IMR-90 (cell line): ENCODE results near the gene ATXN10. TPM values are rescaled to one million over a fixed set of nuclear protein-coding genes. Genes with fewer than 3 reads are reported as not detected.

Source experiments
- ATAC-seq: fragments of 200-7000 bp; cut with Tn5 transposase; 2 replicates; pipeline ENCODE4 v1.9.1; 2020; ENCODE audit warnings: low read depth, mild to moderate bottlenecking, moderate library complexity
- BruUV-seq: library from RNA; stranded (reverse); fragments of 400-500 nt; replicated peaks from 2 replicates; lab custom pipeline; 2021; lab: Mats Ljungman, UMichigan
- CTCF ChIA-PET: fragments of 300-600 bp; formaldehyde crosslinking; extraction: SDS; loops from one replicate; lab custom pipeline; 2021; ENCODE audit warnings: antibody characterized with exemption; lab: Yijun Ruan, JAX
- POLR2A ChIA-PET: fragments of 300-600 bp; sonication (Branson Sonifier 250); formaldehyde crosslinking; loops from one replicate; lab custom pipeline; 2022; ENCODE audit warnings: antibody characterized with exemption; ENCODE audit not compliant: unreplicated experiment; lab: Charles Lee
- DNase-seq: peaks from one replicate; pipeline ENCODE4 v3.0.0; 2013
- H2AFZ ChIP-seq: replicated peaks from 2 replicates; pipeline ENCODE3; 2013; ENCODE audit warnings: low read length, mild to moderate bottlenecking; ENCODE audit not compliant: poor library complexity
- H2AK5ac ChIP-seq: 2 replicates; pipeline ENCODE4 v1.6.1; 2013; ENCODE audit warnings: low read depth, low read length, inconsistent platforms
- H2AK9ac ChIP-seq: replicated peaks from 2 replicates; pipeline ENCODE3; 2013; ENCODE audit warnings: mild to moderate bottlenecking, low read depth, low read length, moderate library complexity; ENCODE audit not compliant: poor library complexity
- H2BK120ac ChIP-seq: 2 replicates; pipeline ENCODE4 v1.6.1; 2013; ENCODE audit warnings: low read depth, low read length, inconsistent platforms
- H2BK15ac ChIP-seq: 3 replicates; pipeline ENCODE4 v1.6.1; 2013; ENCODE audit warnings: low read depth, low read length, inconsistent platforms
- H2BK20ac ChIP-seq: 2 replicates; pipeline ENCODE4 v1.6.1; 2013; ENCODE audit warnings: low read depth, mild to moderate bottlenecking, inconsistent platforms, low read length, moderate library complexity
- H2BK5ac ChIP-seq: 2 replicates; pipeline ENCODE4 v1.6.1; 2013; ENCODE audit warnings: mild to moderate bottlenecking, low read depth, low read length, inconsistent platforms; ENCODE audit not compliant: poor library complexity, severe bottlenecking
- H3K14ac ChIP-seq: replicated peaks from 2 replicates; pipeline ENCODE4 v1.6.1; 2013; ENCODE audit warnings: low read depth, low read length, inconsistent platforms
- H3K18ac ChIP-seq: 2 replicates; pipeline ENCODE4 v1.6.1; 2013; ENCODE audit warnings: low read depth, low read length, control low read depth
- H3K23ac ChIP-seq: 2 replicates; pipeline ENCODE4 v1.6.1; 2013; ENCODE audit warnings: low read depth, low read length, inconsistent platforms
- H3K27ac ChIP-seq: 2 replicates; pipeline ENCODE4 v1.5.1; 2013; ENCODE audit warnings: mild to moderate bottlenecking, control low read depth, low read length; ENCODE audit not compliant: insufficient read depth
- H3K27me3 ChIP-seq: 2 replicates; pipeline ENCODE4 v1.6.1; 2013; ENCODE audit warnings: low read length; ENCODE audit not compliant: control insufficient read depth, insufficient read depth
- H3K36me3 ChIP-seq: 2 replicates; pipeline ENCODE4 v1.6.1; 2013; ENCODE audit warnings: low read length, mixed read lengths; ENCODE audit not compliant: control insufficient read depth, insufficient read depth
- H3K4ac ChIP-seq: 2 replicates; pipeline ENCODE4 v1.6.1; 2013; ENCODE audit warnings: low read depth, low read length, inconsistent platforms
- H3K4me1 ChIP-seq: 2 replicates; pipeline ENCODE4 v1.6.1; 2013; ENCODE audit warnings: low read length, mixed read lengths; ENCODE audit not compliant: control insufficient read depth, insufficient read depth
- H3K4me2 ChIP-seq: 2 replicates; pipeline ENCODE4 v1.6.1; 2013; ENCODE audit warnings: low read depth, mild to moderate bottlenecking, control low read depth, low read length, moderate library complexity
- H3K4me3 ChIP-seq: 2 replicates; pipeline ENCODE4 v1.5.1; 2013; ENCODE audit warnings: low read depth, mild to moderate bottlenecking, control low read depth, low read length, moderate library complexity; ENCODE audit not compliant: insufficient read depth
- H3K56ac ChIP-seq: 2 replicates; pipeline ENCODE4 v1.6.1; 2013; ENCODE audit warnings: low read length, inconsistent platforms; ENCODE audit not compliant: insufficient read depth; ENCODE audit errors: extremely low read depth
- H3K79me1 ChIP-seq, 2 experiments: 2 replicates each; pipeline ENCODE4 v1.6.1; 2013; ENCODE audit warnings: low read length in 2 of 2, inconsistent platforms in 1 of 2, low read depth in 1 of 2
- H3K9ac ChIP-seq: 2 replicates; pipeline ENCODE4 v1.6.1; 2013; ENCODE audit warnings: low read depth, low read length, control low read depth
- H3K9me1 ChIP-seq: 2 replicates; pipeline ENCODE4 v1.6.1; 2013; ENCODE audit warnings: low read length, inconsistent platforms; ENCODE audit not compliant: insufficient read depth
- H3K9me3 ChIP-seq: 2 replicates; pipeline ENCODE4 v1.6.1; 2013; ENCODE audit warnings: low read length; ENCODE audit not compliant: control insufficient read depth, insufficient read depth
- H4K20me1 ChIP-seq: 2 replicates; pipeline ENCODE4 v1.6.1; 2013; ENCODE audit warnings: low read length, inconsistent platforms; ENCODE audit not compliant: insufficient read depth
- H4K5ac ChIP-seq: 2 replicates; pipeline ENCODE4 v1.6.1; 2013; ENCODE audit warnings: mild to moderate bottlenecking, low read depth, low read length, control low read depth
- H4K8ac ChIP-seq, 2 experiments: 2 replicates each; pipeline ENCODE4 v1.6.1; 2013; ENCODE audit warnings: low read depth in 2 of 2, low read length in 2 of 2, control low read depth in 1 of 2, inconsistent platforms in 1 of 2
- H4K91ac ChIP-seq: 2 replicates; pipeline ENCODE4 v1.6.1; 2013; ENCODE audit warnings: low read depth, low read length, inconsistent platforms; ENCODE audit not compliant: insufficient read depth
- BHLHE40 ChIP-seq: fragments of 150-350 bp; IDR thresholded peaks from 2 replicates; pipeline ENCODE4 v1.6.1; 2016; ENCODE audit warnings: mild to moderate bottlenecking, low read depth, low read length
- CEBPB ChIP-seq: IDR thresholded peaks from 2 replicates; pipeline ENCODE4 v1.6.1; 2012; ENCODE audit warnings: low read depth, low read length, improper control_type of control experiment
- CHD1 ChIP-seq: IDR thresholded peaks from 2 replicates; pipeline ENCODE4 v1.6.1; 2012; ENCODE audit warnings: low read depth, low read length, improper control_type of control experiment
- FOS ChIP-seq: fragments of 150-350 bp; IDR thresholded peaks from 2 replicates; pipeline ENCODE4 v1.6.1; 2016; ENCODE audit warnings: low read depth, low read length
- MAFK ChIP-seq: IDR thresholded peaks from 2 replicates; pipeline ENCODE4 v1.6.1; 2012; ENCODE audit warnings: low read depth, low read length, improper control_type of control experiment
- MAZ ChIP-seq: IDR thresholded peaks from 2 replicates; pipeline ENCODE4 v1.6.1; 2012; ENCODE audit warnings: low read depth, mild to moderate bottlenecking, low read length, improper control_type of control experiment, moderate library complexity, borderline replicate concordance
- MXI1 ChIP-seq: IDR thresholded peaks from 2 replicates; pipeline ENCODE4 v1.6.1; 2012; ENCODE audit warnings: low read depth, mild to moderate bottlenecking, low read length, moderate library complexity, borderline replicate concordance
- NFE2L2 ChIP-seq: fragments of 150-350 bp; IDR thresholded peaks from 2 replicates; pipeline ENCODE4 v1.6.1; 2016; ENCODE audit warnings: low read depth, mild to moderate bottlenecking, low read length
- POLR2A ChIP-seq: IDR thresholded peaks from 2 replicates; pipeline ENCODE4 v1.6.1; 2012; ENCODE audit warnings: mild to moderate bottlenecking, low read depth, low read length
- RAD21 ChIP-seq: IDR thresholded peaks from 2 replicates; pipeline ENCODE4 v1.6.1; 2012; ENCODE audit warnings: low read length, improper control_type of control experiment
- RCOR1 ChIP-seq: IDR thresholded peaks from 2 replicates; pipeline ENCODE4 v1.6.1; 2012; ENCODE audit warnings: mild to moderate bottlenecking, low read length, improper control_type of control experiment; ENCODE audit not compliant: insufficient replicate concordance
- RFX5 ChIP-seq: IDR thresholded peaks from 2 replicates; pipeline ENCODE4 v1.8.0; 2012; ENCODE audit warnings: low read depth, mild to moderate bottlenecking, low read length, moderate library complexity
- SMC3 ChIP-seq: fragments of 150-350 bp; IDR thresholded peaks from 2 replicates; pipeline ENCODE4 v1.6.1; 2016; ENCODE audit warnings: low read depth, mild to moderate bottlenecking, antibody characterized with exemption, low read length, moderate library complexity
- WGBS, 2 experiments: methylation state at CpG; one replicate each; pipeline versions ENCODE4 v1.1.5 to v1.1.7; 2013; ENCODE audit warnings: missing lambda C conversion rate in 2 of 2; ENCODE audit not compliant: insufficient read length in 1 of 2; ENCODE audit errors: extremely low coverage in 2 of 2; 5-methylcytosine and 5-hydroxymethylcytosine counted together
- dilution Hi-C: fragments of 300-500 bp; cut with HindIII; formaldehyde crosslinking; loops from one replicate; pipeline ENCODE4 v1.14.3; 2018; ENCODE audit warnings: low sequenced_read_pairs; ENCODE audit not compliant: unreplicated experiment
- in situ Hi-C: fragments of 300-500 bp; cut with MboI; formaldehyde crosslinking; loops from 3 replicates; pipeline ENCODE4 v1.14.3; 2019; ENCODE audit warnings: low sequenced_read_pairs, inconsistent platforms, mixed read lengths
- intact Hi-C: fragments of 100-400 bp; cut with micrococcal nuclease; formaldehyde crosslinking; loops from 2 replicates; pipeline ENCODE4 v1.10.0; 2022
- polyA plus RNA-seq, 3 experiments: library from polyadenylated mRNA; depleted of rRNA; stranded (reverse); fragments of >200 nt; gene quantifications; 2 replicates each; pipeline ENCODE4 v1.2.3, GENCODE V29; 2012; ENCODE audit warnings: low replicate concordance in 1 of 3
- total RNA-seq: library from RNA; depleted of rRNA; stranded (reverse); fragments of >200 nt; gene quantifications from 2 replicates; pipeline ENCODE4 v1.2.3, GENCODE V29; 2012
- TF ChIP-seq, protein P1 (sequence below): fragments of 150-350 bp; IDR thresholded peaks from 2 replicates; pipeline ENCODE4 v1.6.1; 2016; ENCODE audit warnings: low read depth, mild to moderate bottlenecking, low read length, moderate library complexity, borderline replicate concordance
- TF ChIP-seq, protein P2 (sequence below): conservative IDR thresholded peaks from 2 replicates; pipeline ENCODE4 v1.5.1; 2012; ENCODE audit warnings: mild to moderate bottlenecking, low read depth, low read length, improper control_type of control experiment
- TF ChIP-seq, protein P3 (sequence below): fragments of 150-350 bp; IDR thresholded peaks from 2 replicates; pipeline ENCODE4 v1.6.1; 2017; ENCODE audit warnings: mild to moderate bottlenecking, antibody characterized with exemption, low read length, low read depth

ATXN10 gene
- total and polyA plus RNA-seq, 2 of the 4 experiments (the other 2 are of a cell fraction) = 116 to 231 TPM

DNA sequence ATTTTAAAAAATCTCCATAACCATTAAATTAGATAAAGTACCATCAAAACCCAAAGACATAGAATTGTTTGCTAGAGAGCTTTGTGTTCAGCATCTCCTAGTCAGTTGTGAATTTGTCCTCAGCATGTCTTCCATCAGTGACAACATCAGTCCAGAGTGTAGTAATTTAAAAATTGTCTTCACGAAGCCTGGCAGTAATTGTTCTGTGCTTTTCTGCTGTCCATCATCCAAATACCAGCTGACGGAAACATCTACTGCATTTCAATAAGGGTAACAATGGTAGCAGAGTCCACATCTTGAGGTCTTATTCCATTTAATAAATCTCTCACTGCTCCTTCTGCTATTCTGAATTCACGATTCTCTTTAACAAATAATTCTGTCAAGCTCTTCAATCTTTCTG is 121.5 kb downstream of the ATXN10 start:
- H3K4me2 ChIP-seq = no peak overlapping the region
- ATAC-seq (no peak), DNase-seq (no peak)
- H4K20me1 ChIP-seq = peaks cover 25% of the 10 kb centered on the region
- H2BK5ac ChIP-seq = no peak overlapping the region
- peaks cover 27% of the 10 kb centered on the region for H3K36me3 ChIP-seq
- no peak overlapping the region for H3K27ac ChIP-seq
- BruUV-seq = no TSS peak
- no peak overlapping the region for H3K23ac ChIP-seq
- no peak overlapping the region for H3K9ac ChIP-seq
- ChIA-PET CTCF (interaction anchor here (1.0 kb wide), 1 partner anchor 12 kb away, joined by 4 read pairs; no protein-coding TSS in a partner anchor), POLR2A (no interaction called here)
- H3K4ac ChIP-seq = no peak overlapping the region
- H4K91ac ChIP-seq = no peak overlapping the region
- intact Hi-C loops (no loop called here), dilution Hi-C loops (no loop called here), in situ Hi-C loops (no loop called here)
- peaks cover 41 to 47% of the 10 kb centered on the region in 2 experiments for H3K79me1 ChIP-seq
- H4K5ac ChIP-seq = no peak overlapping the region
- no peak overlapping the region for H2BK20ac ChIP-seq
- H3K27me3 ChIP-seq = no peaks in the 10 kb centered on the region
- H3K9me3 ChIP-seq = peaks cover 18% of the 10 kb centered on the region
- peaks cover 6% of the 10 kb centered on the region; the same call in 1 of the 2 replicates for H3K9me1 ChIP-seq
- WGBS, 2 experiments = 100% methylated on average over 2 of the region's 3 CpGs; no CpG with 5 or more reads in 1 of the 2 experiments
- no peak overlapping the region for H3K14ac ChIP-seq
- H3K4me3 ChIP-seq = no peak overlapping the region
- H4K8ac ChIP-seq = no peak overlapping the region
- H2BK15ac ChIP-seq = no peak overlapping the region
- H3K56ac ChIP-seq = no peak overlapping the region
- TF ChIP-seq FOS (no peak), NFE2L2 (no peak), CHD1 (no peak), MAZ (no peak), CEBPB (no peak), SMC3 (no peak), RCOR1 (no peak), MAFK (no peak), RFX5 (no peak), MXI1 (no peak), POLR2A (no peak), BHLHE40 (no peak), RAD21 (no peak)
- TF ChIP-seq, protein P1, sequence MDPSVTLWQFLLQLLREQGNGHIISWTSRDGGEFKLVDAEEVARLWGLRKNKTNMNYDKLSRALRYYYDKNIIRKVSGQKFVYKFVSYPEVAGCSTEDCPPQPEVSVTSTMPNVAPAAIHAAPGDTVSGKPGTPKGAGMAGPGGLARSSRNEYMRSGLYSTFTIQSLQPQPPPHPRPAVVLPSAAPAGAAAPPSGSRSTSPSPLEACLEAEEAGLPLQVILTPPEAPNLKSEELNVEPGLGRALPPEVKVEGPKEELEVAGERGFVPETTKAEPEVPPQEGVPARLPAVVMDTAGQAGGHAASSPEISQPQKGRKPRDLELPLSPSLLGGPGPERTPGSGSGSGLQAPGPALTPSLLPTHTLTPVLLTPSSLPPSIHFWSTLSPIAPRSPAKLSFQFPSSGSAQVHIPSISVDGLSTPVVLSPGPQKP = no peak
- TF ChIP-seq, protein P2, sequence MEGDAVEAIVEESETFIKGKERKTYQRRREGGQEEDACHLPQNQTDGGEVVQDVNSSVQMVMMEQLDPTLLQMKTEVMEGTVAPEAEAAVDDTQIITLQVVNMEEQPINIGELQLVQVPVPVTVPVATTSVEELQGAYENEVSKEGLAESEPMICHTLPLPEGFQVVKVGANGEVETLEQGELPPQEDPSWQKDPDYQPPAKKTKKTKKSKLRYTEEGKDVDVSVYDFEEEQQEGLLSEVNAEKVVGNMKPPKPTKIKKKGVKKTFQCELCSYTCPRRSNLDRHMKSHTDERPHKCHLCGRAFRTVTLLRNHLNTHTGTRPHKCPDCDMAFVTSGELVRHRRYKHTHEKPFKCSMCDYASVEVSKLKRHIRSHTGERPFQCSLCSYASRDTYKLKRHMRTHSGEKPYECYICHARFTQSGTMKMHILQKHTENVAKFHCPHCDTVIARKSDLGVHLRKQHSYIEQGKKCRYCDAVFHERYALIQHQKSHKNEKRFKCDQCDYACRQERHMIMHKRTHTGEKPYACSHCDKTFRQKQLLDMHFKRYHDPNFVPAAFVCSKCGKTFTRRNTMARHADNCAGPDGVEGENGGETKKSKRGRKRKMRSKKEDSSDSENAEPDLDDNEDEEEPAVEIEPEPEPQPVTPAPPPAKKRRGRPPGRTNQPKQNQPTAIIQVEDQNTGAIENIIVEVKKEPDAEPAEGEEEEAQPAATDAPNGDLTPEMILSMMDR = no peak
- TF ChIP-seq, protein P3, sequence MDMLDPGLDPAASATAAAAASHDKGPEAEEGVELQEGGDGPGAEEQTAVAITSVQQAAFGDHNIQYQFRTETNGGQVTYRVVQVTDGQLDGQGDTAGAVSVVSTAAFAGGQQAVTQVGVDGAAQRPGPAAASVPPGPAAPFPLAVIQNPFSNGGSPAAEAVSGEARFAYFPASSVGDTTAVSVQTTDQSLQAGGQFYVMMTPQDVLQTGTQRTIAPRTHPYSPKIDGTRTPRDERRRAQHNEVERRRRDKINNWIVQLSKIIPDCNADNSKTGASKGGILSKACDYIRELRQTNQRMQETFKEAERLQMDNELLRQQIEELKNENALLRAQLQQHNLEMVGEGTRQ = no peak
- no peak overlapping the region for H2AK9ac ChIP-seq
- no peak overlapping the region for H3K18ac ChIP-seq
- H2AK5ac ChIP-seq = no peak overlapping the region
- H2BK120ac ChIP-seq = no peak overlapping the region
- no peak overlapping the region for H2AFZ ChIP-seq
- no peaks in the 10 kb centered on the region for H3K4me1 ChIP-seq
